Activated CD4-positive, alpha-beta T cell treated with anti-CD3 and anti-CD28 coated beads for 24 hours (primary cell): Measurements from ENCODE around the gene THBS2.

Source experiments
- DNase-seq, 2 donors: peaks; one replicate each; pipeline ENCODE4 v3.0.0-alpha.2; 2020; ENCODE audit warnings: low read depth in 2 of 2

The THBS2 gene

GRCh38 chr6:169166896-169167580 lies 86.6 kb downstream of the THBS2 start:
- no peak for DNase-seq
